ENCODE measurements around the gene PXDC1.

DNA sequence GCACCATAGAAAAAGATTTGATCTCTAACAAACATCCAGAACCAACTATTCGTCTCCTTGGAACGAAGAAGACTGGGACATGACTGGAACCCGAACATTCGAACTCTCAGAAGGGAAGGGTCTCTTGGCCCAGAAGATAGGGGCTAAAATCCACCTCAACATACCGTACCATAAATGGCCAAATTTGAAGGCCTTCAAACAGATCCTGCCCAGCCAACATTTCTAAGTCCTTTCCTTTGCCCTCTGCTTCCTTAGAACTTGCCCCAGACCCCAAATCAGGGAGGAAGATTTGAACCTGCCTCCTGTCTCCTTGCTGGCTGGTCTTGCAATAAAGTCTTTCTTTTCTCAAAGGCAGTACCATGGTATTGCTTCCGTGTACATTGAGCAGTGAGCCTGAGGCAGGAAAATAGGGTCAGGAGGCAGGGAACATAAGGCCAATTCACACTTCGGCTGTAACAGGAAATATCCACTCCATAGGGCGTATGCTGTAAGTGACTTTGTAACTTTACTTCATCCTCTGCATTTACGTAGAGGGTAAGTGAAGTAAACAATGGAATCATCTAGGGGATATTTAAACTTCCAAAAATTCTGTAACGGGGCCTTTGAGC is 1.8 kb upstream of the PXDC1 start:
- TF ChIP-seq CTCF (conservative IDR thresholded peaks at IDR 0.05; ENCODE audit: low read length) (no peak), EZH2phosphoT487 (IDR thresholded peaks at IDR 0.05; ENCODE audit: borderline replicate concordance) (no peak)

Measured in Loucy (cell line).